NCI-H2196 treated with DMSO at 0.1 percent for 48 hours (cell line): Measurements from ENCODE around the gene SELENOK.

Experiments used
- DNase-seq: peaks from one replicate; lab custom pipeline; 2025; ENCODE audit not compliant: unreplicated experiment; lab: John Stamatoyannopoulos, UW

SELENOK gene

DNA sequence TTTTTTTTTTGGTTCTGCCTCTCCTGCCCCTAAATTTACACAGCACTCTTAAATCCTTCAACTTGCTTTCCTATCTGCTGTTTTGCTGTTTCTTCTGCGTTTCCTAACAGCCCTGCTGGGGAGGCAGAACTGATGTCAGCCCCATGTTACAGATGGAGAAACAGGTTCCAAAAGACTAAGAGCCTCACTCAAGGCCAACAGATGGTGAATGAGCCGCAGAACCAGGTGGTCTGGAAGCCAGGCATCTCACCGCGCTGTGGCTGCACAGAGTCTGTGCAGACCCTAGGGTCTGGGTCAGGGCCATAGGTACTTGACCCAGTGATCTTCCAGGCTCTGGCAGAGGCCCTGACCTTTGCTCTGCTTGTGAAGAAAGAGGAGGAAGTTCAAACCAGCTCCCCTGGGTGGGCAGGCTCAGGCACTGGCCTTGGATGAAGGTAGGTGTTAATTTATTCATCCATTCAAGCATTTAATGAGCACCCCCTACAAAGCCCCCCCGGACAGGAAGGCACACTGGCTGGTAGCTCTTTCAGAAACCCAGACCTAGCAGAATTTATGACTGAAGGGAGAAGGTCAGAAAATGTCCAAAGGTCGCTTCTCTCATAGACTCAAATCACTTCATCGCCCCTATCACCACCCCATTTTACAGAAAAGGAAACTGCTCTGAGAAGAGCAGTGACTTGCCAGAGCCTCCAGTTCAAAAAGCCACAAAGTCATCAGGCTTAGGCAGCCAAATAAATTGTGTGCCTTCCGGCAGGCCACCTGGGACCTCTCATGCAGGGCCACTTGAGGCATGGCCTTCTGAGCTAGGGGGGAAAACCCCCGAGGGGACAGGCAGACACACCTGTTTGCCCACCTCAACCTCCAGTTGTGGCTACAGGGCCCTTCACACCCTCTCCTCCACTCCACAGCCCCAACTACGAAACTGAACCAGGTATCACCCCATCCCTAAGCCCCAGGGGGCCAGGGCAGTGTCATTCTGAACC is 48.2 kb downstream of the SELENOK start:
- no peak for DNase-seq

DNA sequence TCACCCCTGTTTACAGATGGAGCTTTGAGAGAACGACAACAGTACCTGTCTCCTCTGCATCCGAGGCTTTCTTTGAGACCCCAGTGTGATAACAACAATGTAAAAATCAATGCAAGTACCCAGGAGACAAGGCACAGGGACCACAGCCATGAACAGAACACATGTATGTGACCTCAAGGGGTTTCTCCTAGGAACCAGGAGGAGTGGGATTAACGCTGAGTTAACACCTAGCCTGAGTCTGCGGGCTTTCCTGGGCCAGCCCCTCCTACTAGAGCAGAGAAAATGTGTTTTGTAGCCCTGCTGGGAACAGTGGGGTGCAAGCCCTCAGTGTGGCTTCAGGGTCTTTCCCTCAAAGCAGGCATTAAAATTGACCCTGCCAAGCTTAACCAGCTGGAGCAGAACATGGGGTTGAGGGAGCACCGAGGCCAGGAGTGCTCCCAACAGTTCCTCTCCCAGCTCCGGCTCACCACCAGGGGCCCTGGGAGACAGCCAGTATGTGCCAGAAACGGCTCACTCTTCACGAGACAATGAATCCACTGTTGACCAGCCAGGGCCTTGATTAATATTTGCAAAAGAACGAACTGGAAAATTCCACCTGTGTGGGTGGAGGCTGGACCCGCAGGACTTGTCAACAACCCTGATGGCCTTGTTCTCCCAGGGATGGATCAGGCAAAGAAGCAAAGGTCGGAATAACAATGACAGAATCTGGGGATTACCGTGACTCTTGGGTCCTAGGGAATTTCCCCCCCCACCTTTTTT is 49.0 kb downstream of the SELENOK start:
- DNase-seq = peak; percentile 25

DNA sequence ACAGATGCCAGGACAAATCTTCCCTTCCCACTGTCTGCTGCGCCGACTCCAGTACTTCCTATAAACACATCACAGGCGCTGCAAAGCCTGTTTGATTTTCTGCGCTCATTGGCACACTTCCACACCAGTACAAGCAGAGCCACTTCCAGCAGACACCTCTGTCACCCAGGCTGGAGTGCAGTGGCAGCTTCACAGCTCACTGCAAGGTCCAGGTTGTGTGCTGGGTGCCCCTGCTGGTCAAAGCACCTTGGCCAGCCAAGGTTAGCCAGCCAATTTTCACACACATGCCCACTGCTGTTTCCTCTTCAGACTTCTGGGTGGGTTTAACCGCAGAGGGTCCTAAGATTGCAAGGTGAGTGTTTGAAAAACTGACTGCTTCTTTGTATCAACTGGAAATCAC is 50.4 kb downstream of the SELENOK start:
- DNase-seq = no peak

DNA sequence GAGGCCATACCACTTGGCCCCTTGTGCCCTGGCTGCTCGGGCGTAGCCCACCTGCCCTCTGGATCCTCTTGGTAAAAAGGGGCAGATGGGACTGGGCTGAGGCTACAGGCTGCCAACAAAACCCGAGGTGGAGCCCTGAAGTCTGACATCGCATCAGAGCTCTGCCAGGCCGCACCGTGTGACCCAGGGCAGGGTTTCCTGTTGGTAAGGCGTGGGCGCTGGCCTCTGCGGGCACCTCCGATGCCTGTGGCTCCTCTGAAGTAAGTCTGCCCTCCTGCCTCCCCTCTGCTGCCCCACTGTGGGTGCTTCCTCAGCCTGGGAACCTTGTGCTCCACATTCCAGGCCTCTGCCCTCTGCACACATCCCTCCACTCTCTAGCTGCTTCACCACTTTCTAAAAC is 54.3 kb downstream of the SELENOK start:
- no peak for DNase-seq

DNA sequence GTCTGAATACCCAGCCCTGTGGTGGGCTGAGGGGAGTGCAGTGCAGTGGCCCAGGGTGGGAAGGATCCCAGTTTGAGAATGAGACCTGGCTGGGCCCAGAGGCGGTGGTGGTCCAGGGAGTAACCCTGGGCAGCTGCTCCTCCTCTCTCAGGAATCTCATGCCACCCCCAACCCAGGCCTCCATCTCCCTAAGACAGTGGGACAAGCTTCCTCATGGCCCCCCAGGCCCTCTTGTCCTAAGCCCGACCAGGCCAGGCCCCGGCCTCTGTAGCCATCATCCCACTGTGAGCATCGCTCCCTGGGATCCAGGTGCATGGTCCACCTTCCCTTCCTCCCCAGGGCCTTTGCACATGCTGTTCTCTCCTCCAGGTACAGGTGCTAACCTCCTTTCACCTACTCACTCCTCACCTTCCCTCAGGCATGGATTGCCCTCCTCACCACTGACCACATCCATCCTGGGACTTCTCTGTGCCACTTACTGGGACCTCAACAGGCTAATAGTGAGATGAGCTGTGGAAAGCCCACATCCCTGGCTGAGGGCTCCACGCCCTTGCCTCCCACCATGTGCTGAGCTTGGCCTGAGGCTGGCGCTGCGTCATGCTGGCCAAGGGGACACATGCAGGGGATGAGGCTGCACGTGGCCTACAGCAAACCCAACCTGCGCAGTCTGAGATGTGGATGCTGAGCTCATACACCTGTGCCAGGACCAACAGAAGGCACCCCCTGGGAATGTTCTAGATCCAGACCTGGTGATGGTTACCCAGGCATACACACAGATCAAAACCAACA is 55.4 kb downstream of the SELENOK start:
- no peak for DNase-seq

DNA sequence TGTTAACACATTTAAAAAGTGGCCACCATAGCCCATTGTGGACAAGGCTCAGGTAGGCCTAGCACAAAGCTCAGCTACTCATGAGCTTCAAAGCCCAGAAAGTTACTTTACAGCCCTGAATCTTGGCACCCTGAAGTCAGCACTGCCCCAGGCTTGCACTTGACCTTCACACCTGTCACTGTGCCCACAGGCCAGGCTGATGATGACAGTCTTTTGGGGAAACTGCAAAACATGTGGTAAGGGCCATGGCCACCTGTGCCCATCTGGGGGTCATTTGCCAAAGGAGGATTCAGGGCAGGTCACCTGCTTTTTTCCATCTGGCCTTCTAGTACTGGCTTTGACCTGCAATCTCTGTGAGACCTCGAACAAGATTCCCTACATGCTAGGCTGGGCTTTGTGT is 56.4 kb downstream of the SELENOK start:
- no peak for DNase-seq

DNA sequence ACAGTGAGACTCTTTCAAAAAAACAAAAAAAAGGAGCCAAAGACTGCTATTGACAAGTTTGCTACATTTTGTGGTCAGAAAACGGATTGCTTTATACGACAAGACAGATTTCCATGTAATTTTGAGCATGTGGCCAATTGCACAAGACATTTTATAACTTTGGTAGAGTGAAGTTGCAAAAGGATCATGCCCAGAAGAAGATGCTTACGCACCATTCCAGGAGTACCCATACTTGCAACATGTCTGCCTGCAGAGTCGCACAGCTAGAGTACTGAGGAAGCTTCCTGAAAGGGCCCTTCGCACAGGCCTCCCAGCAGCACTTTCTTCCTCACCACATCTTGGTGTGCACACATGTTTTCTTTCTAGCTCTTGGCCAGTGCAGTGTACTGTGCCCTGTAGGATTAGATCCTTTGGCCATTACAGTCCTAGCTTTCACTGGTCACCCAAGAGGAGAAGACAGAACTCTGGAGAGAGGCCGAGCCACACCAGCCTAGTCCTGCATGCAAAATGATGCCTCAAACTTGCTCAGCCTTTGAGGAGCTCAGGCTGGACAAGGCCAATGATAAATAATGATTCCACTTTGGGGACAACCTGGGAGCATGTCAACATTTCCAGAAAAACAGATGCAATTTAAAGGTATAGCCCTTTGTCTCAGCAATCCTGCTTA is 57.1 kb downstream of the SELENOK start:
- DNase-seq = no peak
